Sigmoid colon (tissue), 3 donors: Measurements from ENCODE around the gene NRP2.

ENCODE experiments used
- CTCF ChIP-seq, 4 experiments: fragments of 450-650 bp in 3 of 4; fragments of 200-600 bp in 1 of 4; IDR thresholded peaks; one replicate each; pipeline ENCODE4 v1.5.1; 2016 to 2019; ENCODE audit warnings: antibody characterized with exemption in 4 of 4, mild to moderate bottlenecking in 3 of 4, moderate library complexity in 2 of 4
- POLR2A ChIP-seq, 2 donors: fragments of 450-650 bp; IDR thresholded peaks; one replicate each; pipeline ENCODE4 v1.6.1; 2016; ENCODE audit warnings: antibody characterized with exemption in 2 of 2, mild to moderate bottlenecking in 2 of 2, moderate library complexity in 2 of 2

- TF ChIP-seq POLR2A (IDR thresholded peaks at IDR 0.05) (no peak), CTCF (IDR thresholded peaks at IDR 0.05) (peak; percentile 75 to 95 (median 94))
Measured at GRCh38 chr2:205675861-205676516, 6.3 kb upstream of the NRP2 start.
